GM10248 (cell line): ENCODE results near the gene INSYN2B.

Source experiments
- CTCF ChIA-PET: fragments of 300-600 bp; sonication (Branson Sonifier 250); formaldehyde crosslinking; extraction: SDS; loops from one replicate; lab custom pipeline; 2021; ENCODE audit warnings: antibody characterized with exemption; lab: Yijun Ruan, JAX
- POLR2A ChIA-PET: fragments of 350-650 bp; sonication (Branson Sonifier 250); formaldehyde crosslinking; extraction: SDS; loops from one replicate; lab custom pipeline; 2020; ENCODE audit warnings: antibody characterized with exemption; lab: Yijun Ruan, JAX
- DNase-seq: peaks from one replicate; pipeline ENCODE4 v3.0.0; 2012; ENCODE audit errors: extremely low spot score
- CTCF ChIP-seq: IDR thresholded peaks from 2 replicates; pipeline ENCODE4 v1.5.1; 2012; ENCODE audit warnings: mild to moderate bottlenecking, low read depth; ENCODE audit errors: extremely low read depth, missing control alignments, control extremely low read depth

Gene INSYN2B

GRCh38 chr5:169980418-169981053 lies at the start of gene INSYN2B:
Gene INSYN2B (minus strand): TSS chr5:169980495. CDS start chr5:169883898, 96,597 bp downstream.
- CTCF ChIA-PET: interaction anchor here (0.9 to 2.4 kb wide), 28 partner anchors 9 to 437 kb away, joined by 3 to 16 read pairs (median 4); no protein-coding TSS in a partner anchor
- POLR2A ChIA-PET: no interaction called here
- peak; percentile 40 for TF ChIP-seq CTCF
- peak; percentile 31 for DNase-seq

GRCh38 chr5:170028124-170028523 lies 47.8 kb upstream of the INSYN2B start:
- no peak for DNase-seq
- no peak for TF ChIP-seq CTCF
- ChIA-PET CTCF (interaction anchor here (1.8 kb wide), 1 partner anchor 15 kb away, joined by 4 read pairs; no protein-coding TSS in a partner anchor), POLR2A (no interaction called here)

- CTCF ChIA-PET: no interaction called here
- TF ChIP-seq CTCF: no peak
- no peak for DNase-seq
- POLR2A ChIA-PET: no interaction called here
Observed at GRCh38 chr5:170025853-170026252, 45.6 kb upstream of the INSYN2B start.

GRCh38 chr5:170021506-170021905 lies 41.2 kb upstream of the INSYN2B start:
- CTCF ChIA-PET: interaction anchor here (1.1 kb wide), 2 partner anchors 16 to 41 kb away, joined by 3 read pairs; partner anchors contain the start of gene INSYN2B
- no peak for TF ChIP-seq CTCF
- POLR2A ChIA-PET: no interaction called here
- no peak for DNase-seq

GRCh38 chr5:170020423-170020822 lies 40.1 kb upstream of the INSYN2B start:
- CTCF ChIA-PET: no interaction called here
- POLR2A ChIA-PET: no interaction called here
- no peak for DNase-seq
- TF ChIP-seq CTCF: no peak

- ChIA-PET CTCF (interaction anchor here (1.2 kb wide), 1 partner anchor 17 kb away, joined by 3 read pairs; no protein-coding TSS in a partner anchor), POLR2A (no interaction called here)
- no peak for TF ChIP-seq CTCF
- DNase-seq: no peak
Observed at GRCh38 chr5:170012622-170013021, 32.3 kb upstream of the INSYN2B start.
